ENCODE results near the gene SYMPK. TPM values are rescaled to one million over a fixed set of nuclear protein-coding genes. Genes with fewer than 3 reads are reported as not detected.
A peak's percentile ranks its signal among the peaks of the same experiment; 100 is the strongest.

Gene SYMPK
- total and polyA plus RNA-seq, 9 donors: 24.8 to 61.9 (median 50.1) TPM

DNA sequence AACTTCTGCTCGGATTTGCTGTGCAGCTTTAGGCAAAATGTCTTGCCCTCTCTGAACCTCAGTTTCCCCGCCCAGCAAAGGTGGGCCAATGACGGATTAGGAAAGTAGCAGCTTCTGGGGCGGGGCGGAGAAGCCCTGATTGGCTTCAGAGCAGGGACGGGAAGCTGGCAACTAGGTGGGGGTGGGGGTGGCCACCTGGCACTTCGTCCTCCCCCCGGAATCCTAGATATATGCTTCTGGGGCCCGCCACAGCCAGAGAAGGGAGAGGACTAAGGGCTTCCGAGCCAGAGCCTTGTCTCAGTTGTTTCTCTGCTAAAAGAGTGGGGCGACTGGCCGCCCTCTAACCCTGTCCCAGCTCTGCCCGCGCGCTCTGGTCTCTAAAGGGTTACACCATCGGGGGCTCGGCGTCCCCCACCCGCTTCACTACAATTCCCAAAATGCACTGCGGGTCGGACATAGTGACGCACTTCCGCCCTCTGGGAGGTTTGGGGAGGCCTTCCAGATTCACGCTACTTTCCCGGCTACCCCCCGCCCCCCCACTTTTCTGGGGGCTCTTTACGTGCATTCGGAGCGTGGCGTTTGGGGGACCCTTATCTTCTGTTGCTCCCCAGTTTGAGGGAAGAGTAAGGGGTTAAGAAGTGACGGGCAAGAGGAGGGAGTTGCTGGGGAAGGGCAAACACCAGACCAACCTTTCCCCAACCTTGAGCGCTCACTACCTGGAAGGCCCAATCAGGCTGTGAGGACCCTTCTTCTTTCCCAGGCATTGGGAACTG lies 23.7 kb upstream of the SYMPK start:
- no peaks in the 10 kb centered on the region for H3K27me3 ChIP-seq
- peak overlapping the region; percentile 86 to 88 for H3K27ac ChIP-seq
- DNase-seq: peak; percentile 87 to 93 (median 92)
- TF ChIP-seq, protein P1, sequence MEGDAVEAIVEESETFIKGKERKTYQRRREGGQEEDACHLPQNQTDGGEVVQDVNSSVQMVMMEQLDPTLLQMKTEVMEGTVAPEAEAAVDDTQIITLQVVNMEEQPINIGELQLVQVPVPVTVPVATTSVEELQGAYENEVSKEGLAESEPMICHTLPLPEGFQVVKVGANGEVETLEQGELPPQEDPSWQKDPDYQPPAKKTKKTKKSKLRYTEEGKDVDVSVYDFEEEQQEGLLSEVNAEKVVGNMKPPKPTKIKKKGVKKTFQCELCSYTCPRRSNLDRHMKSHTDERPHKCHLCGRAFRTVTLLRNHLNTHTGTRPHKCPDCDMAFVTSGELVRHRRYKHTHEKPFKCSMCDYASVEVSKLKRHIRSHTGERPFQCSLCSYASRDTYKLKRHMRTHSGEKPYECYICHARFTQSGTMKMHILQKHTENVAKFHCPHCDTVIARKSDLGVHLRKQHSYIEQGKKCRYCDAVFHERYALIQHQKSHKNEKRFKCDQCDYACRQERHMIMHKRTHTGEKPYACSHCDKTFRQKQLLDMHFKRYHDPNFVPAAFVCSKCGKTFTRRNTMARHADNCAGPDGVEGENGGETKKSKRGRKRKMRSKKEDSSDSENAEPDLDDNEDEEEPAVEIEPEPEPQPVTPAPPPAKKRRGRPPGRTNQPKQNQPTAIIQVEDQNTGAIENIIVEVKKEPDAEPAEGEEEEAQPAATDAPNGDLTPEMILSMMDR (IDR thresholded peaks at IDR 0.05): peak in 1 of 3 donors; percentile 5
- TF ChIP-seq POLR2A (IDR thresholded peaks at IDR 0.05): peak; percentile 84
- TF ChIP-seq EP300 (IDR thresholded peaks at IDR 0.05): no peak
- H3K4me1 ChIP-seq (ENCODE audit: insufficient read depth): peaks cover 23% of the 10 kb centered on the region
- intact Hi-C loops (cut with DNase I): loop anchor here in 1 of 4 donors (10.0 kb wide), 1 partner anchor 72 kb away; the partner anchor contains the start of gene RSPH6A
- H3K36me3 ChIP-seq: no peaks in the 10 kb centered on the region
- H3K4me3 ChIP-seq: peak overlapping the region; percentile 51
- H3K9me3 ChIP-seq: no peaks in the 10 kb centered on the region
- WGBS, 3 donors: 0 to 1% (median 0%) methylated on average over 31 to 32 of the region's 32 CpGs

DNA sequence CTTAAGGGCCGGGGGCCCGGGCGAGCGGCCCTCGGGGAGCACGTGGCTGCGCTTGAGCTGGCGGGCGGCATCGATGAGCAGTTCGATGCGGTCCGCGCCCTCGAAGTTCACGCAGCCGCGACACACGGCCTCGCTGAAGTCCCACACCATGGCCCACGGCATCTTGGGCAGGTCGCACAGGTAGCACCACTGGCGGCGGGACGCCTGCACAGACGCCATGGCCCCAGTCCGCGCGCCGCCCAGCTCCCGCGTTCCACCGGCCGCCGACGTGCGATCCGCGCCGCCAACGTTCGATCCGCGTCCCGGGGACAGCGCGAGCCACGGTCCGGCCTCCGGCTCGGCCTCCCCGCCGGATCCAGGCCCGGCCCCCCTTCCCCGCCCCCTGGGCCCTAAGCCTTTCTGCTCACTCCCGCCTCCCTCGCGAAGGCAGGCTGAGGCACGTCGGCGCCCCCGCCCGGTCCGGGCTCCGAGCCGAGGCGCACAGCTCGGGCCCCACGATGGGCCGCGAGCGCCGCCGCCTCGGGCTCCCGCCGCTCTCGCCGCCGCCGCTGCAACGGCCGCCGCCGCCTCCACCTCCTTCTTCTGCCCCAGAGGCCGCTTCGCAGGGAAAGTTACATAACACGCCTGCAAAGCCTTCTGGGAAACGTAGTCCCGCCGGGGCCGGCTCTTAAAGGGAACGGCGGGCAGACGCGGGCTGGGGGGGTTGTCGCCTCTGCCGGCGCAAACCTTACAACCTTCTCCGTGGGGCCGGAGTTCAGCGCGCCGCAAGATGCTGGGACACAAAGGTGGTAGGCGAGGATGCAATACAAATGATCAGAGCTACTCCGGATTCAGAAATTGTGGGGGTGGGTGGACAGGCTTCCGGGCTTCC lies 22.8 kb upstream of the SYMPK start, which contains the start of gene IRF2BP1:
Gene IRF2BP1, minus strand, starts transcription at position 586 of the 871 bp plus-strand sequence. Its CDS starts 367 bp downstream, at position 219.
- TF ChIP-seq EP300 (IDR thresholded peaks at IDR 0.05) (no peak), POLR2A (IDR thresholded peaks at IDR 0.05) (peak; percentile 82)
- TF ChIP-seq, protein P1 (IDR thresholded peaks at IDR 0.05): peak in 2 of 3 donors; percentile 24 to 31
- Histone ChIP-seq H3K36me3 (no peaks in the 10 kb centered on the region), H3K4me3 (peak within 1 kb of the TSS; percentile 51), H3K9me3 (no peaks in the 10 kb centered on the region), H3K27me3 (no peaks in the 10 kb centered on the region), H3K4me1 (ENCODE audit: insufficient read depth) (peaks cover 23% of the 10 kb centered on the region), H3K27ac (peak within 1 kb of the TSS; percentile 86 to 88)
- WGBS, 3 donors: 0% methylated on average over 65 to 107 of the region's 107 CpGs
- intact Hi-C loops (cut with DNase I): loop anchor here in 1 of 4 donors (10.0 kb wide), 1 partner anchor 71 kb away; the partner anchor contains the start of gene RSPH6A
- DNase-seq: peak; percentile 91 to 95 (median 91)

DNA sequence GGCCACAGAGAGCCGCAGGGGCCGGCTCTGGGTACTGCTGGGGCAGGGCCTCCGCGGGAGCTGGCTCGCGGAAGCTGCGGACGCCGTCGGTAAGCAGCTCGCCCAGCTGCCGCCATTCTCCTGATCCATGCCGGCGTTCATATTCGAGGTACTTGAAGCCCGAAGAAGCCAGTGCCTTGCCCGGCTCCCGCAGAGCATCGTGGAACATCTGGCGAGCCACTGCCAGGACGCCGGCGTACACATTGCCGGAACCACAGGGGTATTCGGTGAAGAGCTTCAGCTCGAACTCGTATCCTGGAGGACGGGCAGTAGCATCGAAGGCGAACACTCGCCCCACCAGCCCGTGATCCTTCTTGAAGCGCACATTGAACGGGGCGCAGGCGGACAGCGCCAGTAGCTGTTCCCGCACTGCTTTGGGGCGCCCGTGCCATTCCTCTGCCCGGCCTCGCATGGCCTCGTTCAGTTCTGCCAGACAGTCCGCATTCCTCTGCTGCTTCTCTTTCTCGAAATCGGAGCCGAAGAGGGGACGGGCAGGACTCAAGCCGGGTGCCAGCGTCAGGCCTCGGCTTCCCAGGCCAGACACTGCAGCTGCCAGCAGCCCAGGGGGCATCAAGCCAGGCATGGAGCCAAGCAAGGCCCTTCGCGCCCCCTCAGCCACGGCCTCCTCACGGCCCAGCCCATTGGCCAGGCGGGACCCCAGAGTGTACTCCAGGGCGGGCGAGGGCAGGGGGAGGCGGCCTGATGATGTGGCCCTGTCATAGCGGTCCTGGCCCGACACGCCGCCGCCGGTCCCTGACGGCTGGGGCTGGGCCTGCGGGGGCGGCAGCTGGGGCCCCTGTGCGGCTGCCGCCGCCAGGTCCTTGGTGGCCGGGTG lies 22.0 kb upstream of the SYMPK start:
- no peaks in the 10 kb centered on the region for H3K27me3 ChIP-seq
- peak overlapping the region; percentile 86 to 88 for H3K27ac ChIP-seq
- 49 to 71% (median 56%) methylated on average over 60 to 72 of the region's 72 CpGs for WGBS, 3 donors
- peak; percentile 29 to 61 (median 58) for DNase-seq
- H3K4me3 ChIP-seq: peak overlapping the region; percentile 51
- H3K36me3 ChIP-seq: no peaks in the 10 kb centered on the region
- no peaks in the 10 kb centered on the region for H3K9me3 ChIP-seq
- no peak for TF ChIP-seq EP300 (IDR thresholded peaks at IDR 0.05)
- no peak for TF ChIP-seq POLR2A (IDR thresholded peaks at IDR 0.05)
- TF ChIP-seq, protein P1 (IDR thresholded peaks at IDR 0.05): no peak
- peaks cover 23% of the 10 kb centered on the region for H3K4me1 ChIP-seq (ENCODE audit: insufficient read depth)
- intact Hi-C loops (cut with DNase I): loop anchor here in 1 of 4 donors (10.0 kb wide), 1 partner anchor 70 kb away; the partner anchor contains the start of gene RSPH6A

All from ovary (tissue), 9 donors.